IMR-90 (cell line): ENCODE results near the gene GALNT6. TPM values are rescaled to one million over a fixed set of nuclear protein-coding genes. Genes with fewer than 3 reads are reported as not detected.
A peak's percentile ranks its signal among the peaks of the same experiment; 100 is the strongest.

Source experiments
- ATAC-seq: fragments of 200-7000 bp; cut with Tn5 transposase; 2 replicates; pipeline ENCODE4 v1.9.1; 2020; ENCODE audit warnings: low read depth, mild to moderate bottlenecking, moderate library complexity
- BruUV-seq: library from RNA; stranded (reverse); fragments of 400-500 nt; replicated peaks from 2 replicates; lab custom pipeline; 2021; lab: Mats Ljungman, UMichigan
- CTCF ChIA-PET: fragments of 300-600 bp; formaldehyde crosslinking; extraction: SDS; loops from one replicate; lab custom pipeline; 2021; ENCODE audit warnings: antibody characterized with exemption; lab: Yijun Ruan, JAX
- POLR2A ChIA-PET: fragments of 300-600 bp; sonication (Branson Sonifier 250); formaldehyde crosslinking; loops from one replicate; lab custom pipeline; 2022; ENCODE audit warnings: antibody characterized with exemption; ENCODE audit not compliant: unreplicated experiment; lab: Charles Lee
- DNase-seq: peaks from one replicate; pipeline ENCODE4 v3.0.0; 2013
- H2AFZ ChIP-seq: replicated peaks from 2 replicates; pipeline ENCODE3; 2013; ENCODE audit warnings: low read length, mild to moderate bottlenecking; ENCODE audit not compliant: poor library complexity
- H2AK5ac ChIP-seq: 2 replicates; pipeline ENCODE4 v1.6.1; 2013; ENCODE audit warnings: low read depth, low read length, inconsistent platforms
- H2AK9ac ChIP-seq: replicated peaks from 2 replicates; pipeline ENCODE3; 2013; ENCODE audit warnings: mild to moderate bottlenecking, low read depth, low read length, moderate library complexity; ENCODE audit not compliant: poor library complexity
- H2BK120ac ChIP-seq: 2 replicates; pipeline ENCODE4 v1.6.1; 2013; ENCODE audit warnings: low read depth, low read length, inconsistent platforms
- H2BK15ac ChIP-seq: 3 replicates; pipeline ENCODE4 v1.6.1; 2013; ENCODE audit warnings: low read depth, low read length, inconsistent platforms
- H2BK20ac ChIP-seq: 2 replicates; pipeline ENCODE4 v1.6.1; 2013; ENCODE audit warnings: low read depth, mild to moderate bottlenecking, inconsistent platforms, low read length, moderate library complexity
- H2BK5ac ChIP-seq: 2 replicates; pipeline ENCODE4 v1.6.1; 2013; ENCODE audit warnings: mild to moderate bottlenecking, low read depth, low read length, inconsistent platforms; ENCODE audit not compliant: poor library complexity, severe bottlenecking
- H3K14ac ChIP-seq: replicated peaks from 2 replicates; pipeline ENCODE4 v1.6.1; 2013; ENCODE audit warnings: low read depth, low read length, inconsistent platforms
- H3K18ac ChIP-seq: 2 replicates; pipeline ENCODE4 v1.6.1; 2013; ENCODE audit warnings: low read depth, low read length, control low read depth
- H3K23ac ChIP-seq: 2 replicates; pipeline ENCODE4 v1.6.1; 2013; ENCODE audit warnings: low read depth, low read length, inconsistent platforms
- H3K27ac ChIP-seq: 2 replicates; pipeline ENCODE4 v1.5.1; 2013; ENCODE audit warnings: mild to moderate bottlenecking, control low read depth, low read length; ENCODE audit not compliant: insufficient read depth
- H3K27me3 ChIP-seq: 2 replicates; pipeline ENCODE4 v1.6.1; 2013; ENCODE audit warnings: low read length; ENCODE audit not compliant: control insufficient read depth, insufficient read depth
- H3K36me3 ChIP-seq: 2 replicates; pipeline ENCODE4 v1.6.1; 2013; ENCODE audit warnings: low read length, mixed read lengths; ENCODE audit not compliant: control insufficient read depth, insufficient read depth
- H3K4ac ChIP-seq: 2 replicates; pipeline ENCODE4 v1.6.1; 2013; ENCODE audit warnings: low read depth, low read length, inconsistent platforms
- H3K4me1 ChIP-seq: 2 replicates; pipeline ENCODE4 v1.6.1; 2013; ENCODE audit warnings: low read length, mixed read lengths; ENCODE audit not compliant: control insufficient read depth, insufficient read depth
- H3K4me2 ChIP-seq: 2 replicates; pipeline ENCODE4 v1.6.1; 2013; ENCODE audit warnings: low read depth, mild to moderate bottlenecking, control low read depth, low read length, moderate library complexity
- H3K4me3 ChIP-seq: 2 replicates; pipeline ENCODE4 v1.5.1; 2013; ENCODE audit warnings: low read depth, mild to moderate bottlenecking, control low read depth, low read length, moderate library complexity; ENCODE audit not compliant: insufficient read depth
- H3K56ac ChIP-seq: 2 replicates; pipeline ENCODE4 v1.6.1; 2013; ENCODE audit warnings: low read length, inconsistent platforms; ENCODE audit not compliant: insufficient read depth; ENCODE audit errors: extremely low read depth
- H3K79me1 ChIP-seq, 2 experiments: 2 replicates each; pipeline ENCODE4 v1.6.1; 2013; ENCODE audit warnings: low read length in 2 of 2, inconsistent platforms in 1 of 2, low read depth in 1 of 2
- H3K9ac ChIP-seq: 2 replicates; pipeline ENCODE4 v1.6.1; 2013; ENCODE audit warnings: low read depth, low read length, control low read depth
- H3K9me1 ChIP-seq: 2 replicates; pipeline ENCODE4 v1.6.1; 2013; ENCODE audit warnings: low read length, inconsistent platforms; ENCODE audit not compliant: insufficient read depth
- H3K9me3 ChIP-seq: 2 replicates; pipeline ENCODE4 v1.6.1; 2013; ENCODE audit warnings: low read length; ENCODE audit not compliant: control insufficient read depth, insufficient read depth
- H4K20me1 ChIP-seq: 2 replicates; pipeline ENCODE4 v1.6.1; 2013; ENCODE audit warnings: low read length, inconsistent platforms; ENCODE audit not compliant: insufficient read depth
- H4K5ac ChIP-seq: 2 replicates; pipeline ENCODE4 v1.6.1; 2013; ENCODE audit warnings: mild to moderate bottlenecking, low read depth, low read length, control low read depth
- H4K8ac ChIP-seq, 2 experiments: 2 replicates each; pipeline ENCODE4 v1.6.1; 2013; ENCODE audit warnings: low read depth in 2 of 2, low read length in 2 of 2, control low read depth in 1 of 2, inconsistent platforms in 1 of 2
- H4K91ac ChIP-seq: 2 replicates; pipeline ENCODE4 v1.6.1; 2013; ENCODE audit warnings: low read depth, low read length, inconsistent platforms; ENCODE audit not compliant: insufficient read depth
- CEBPB ChIP-seq: IDR thresholded peaks from 2 replicates; pipeline ENCODE4 v1.6.1; 2012; ENCODE audit warnings: low read depth, low read length, improper control_type of control experiment
- FOS ChIP-seq: fragments of 150-350 bp; IDR thresholded peaks from 2 replicates; pipeline ENCODE4 v1.6.1; 2016; ENCODE audit warnings: low read depth, low read length
- MXI1 ChIP-seq: IDR thresholded peaks from 2 replicates; pipeline ENCODE4 v1.6.1; 2012; ENCODE audit warnings: low read depth, mild to moderate bottlenecking, low read length, moderate library complexity, borderline replicate concordance
- RAD21 ChIP-seq: IDR thresholded peaks from 2 replicates; pipeline ENCODE4 v1.6.1; 2012; ENCODE audit warnings: low read length, improper control_type of control experiment
- RCOR1 ChIP-seq: IDR thresholded peaks from 2 replicates; pipeline ENCODE4 v1.6.1; 2012; ENCODE audit warnings: mild to moderate bottlenecking, low read length, improper control_type of control experiment; ENCODE audit not compliant: insufficient replicate concordance
- USF2 ChIP-seq: fragments of 150-350 bp; IDR thresholded peaks from 2 replicates; pipeline ENCODE4 v1.6.1; 2017; ENCODE audit warnings: mild to moderate bottlenecking, antibody characterized with exemption, low read length, low read depth
- WGBS, 2 experiments: methylation state at CpG; one replicate each; pipeline versions ENCODE4 v1.1.5 to v1.1.7; 2013; ENCODE audit warnings: missing lambda C conversion rate in 2 of 2; ENCODE audit not compliant: insufficient read length in 1 of 2; ENCODE audit errors: extremely low coverage in 2 of 2; 5-methylcytosine and 5-hydroxymethylcytosine counted together
- dilution Hi-C: fragments of 300-500 bp; cut with HindIII; formaldehyde crosslinking; loops from one replicate; pipeline ENCODE4 v1.14.3; 2018; ENCODE audit warnings: low sequenced_read_pairs; ENCODE audit not compliant: unreplicated experiment
- in situ Hi-C: fragments of 300-500 bp; cut with MboI; formaldehyde crosslinking; loops from 3 replicates; pipeline ENCODE4 v1.14.3; 2019; ENCODE audit warnings: low sequenced_read_pairs, inconsistent platforms, mixed read lengths
- intact Hi-C: fragments of 100-400 bp; cut with micrococcal nuclease; formaldehyde crosslinking; loops from 2 replicates; pipeline ENCODE4 v1.10.0; 2022
- polyA plus RNA-seq, 3 experiments: library from polyadenylated mRNA; depleted of rRNA; stranded (reverse); fragments of >200 nt; gene quantifications; 2 replicates each; pipeline ENCODE4 v1.2.3, GENCODE V29; 2012; ENCODE audit warnings: low replicate concordance in 1 of 3
- total RNA-seq: library from RNA; depleted of rRNA; stranded (reverse); fragments of >200 nt; gene quantifications from 2 replicates; pipeline ENCODE4 v1.2.3, GENCODE V29; 2012

The GALNT6 gene
- total and polyA plus RNA-seq, 2 of the 4 experiments (the other 2 are of a cell fraction): 17.1 to 23.7 TPM

DNA sequence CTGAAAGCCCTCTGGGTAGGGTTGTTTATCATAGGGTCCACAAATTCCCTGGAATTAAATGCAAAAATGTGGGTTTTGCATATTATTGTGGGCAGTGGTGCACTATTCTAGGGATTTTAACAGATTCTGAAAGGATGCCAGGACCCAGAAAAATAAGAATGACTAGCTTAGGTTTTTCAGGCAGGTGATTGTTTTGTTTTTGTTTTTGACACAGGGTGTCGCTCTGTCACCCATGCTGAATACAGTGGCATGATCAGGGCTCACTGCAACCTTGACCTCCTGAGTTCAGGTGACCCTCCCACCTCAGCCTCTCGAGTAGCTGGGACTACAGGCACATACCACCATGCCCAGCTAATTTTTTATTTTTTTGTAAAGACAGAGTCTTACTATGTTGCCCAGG is 19.2 kb downstream of the GALNT6 start:
- Histone ChIP-seq H2BK20ac (peak overlapping the region; percentile 95), H3K36me3 (no peaks in the 10 kb centered on the region), H2BK5ac (peak overlapping the region; percentile 73), H3K9me3 (no peaks in the 10 kb centered on the region), H2AK9ac (peak overlapping the region; percentile 44), H3K79me1 (peaks cover 0 to 30% of the 10 kb centered on the region in 2 experiments; a peak in 1 of 4 replicates), H2BK15ac (peak overlapping the region; percentile 90; the same call in 2 of the 3 replicates), H3K9ac (no peak overlapping the region), H4K5ac (no peak overlapping the region; the same call in 1 of the 2 replicates), H3K27ac (peak overlapping the region; percentile 48; the same call in 1 of the 2 replicates), H3K9me1 (peaks cover 22% of the 10 kb centered on the region), H3K14ac (peak overlapping the region; percentile 83), H2AFZ (peak overlapping the region; percentile 85), H3K4ac (peak overlapping the region; percentile 76), H3K4me2 (peak overlapping the region; percentile 26; the same call in 1 of the 2 replicates), H3K27me3 (no peaks in the 10 kb centered on the region), H4K91ac (peak overlapping the region; percentile 53), H4K20me1 (no peaks in the 10 kb centered on the region), H3K4me3 (no peak overlapping the region), H3K23ac (peak overlapping the region; percentile 77), H2BK120ac (peak overlapping the region; percentile 61), H3K56ac (peak overlapping the region; percentile 67), H3K18ac (peak overlapping the region; percentile 3; the same call in 1 of the 2 replicates), H2AK5ac (peak overlapping the region; percentile 98), H4K8ac (peak overlapping the region in 1 of 2 experiments; percentile 85; a peak in 3 of 4 replicates), H3K4me1 (peaks cover 13% of the 10 kb centered on the region)
- dilution Hi-C loops: no loop called here
- ATAC-seq (no peak), DNase-seq (no peak)
- in situ Hi-C loops: loop anchor here (25.0 kb wide), 1 partner anchor 860 kb away; the partner anchor contains the start of gene DIP2B
- no CpG with 5 or more reads among the region's 2 CpGs for WGBS, 2 experiments
- TF ChIP-seq FOS: no peak
- TF ChIP-seq RAD21: no peak
- no peak for TF ChIP-seq RCOR1
- no peak for TF ChIP-seq MXI1
- no peak for TF ChIP-seq USF2
- no peak for TF ChIP-seq CEBPB
- ChIA-PET CTCF (interaction anchor here (0.6 to 1.5 kb wide), 2 partner anchors 12 to 157 kb away, joined by 3 to 4 read pairs; no protein-coding TSS in a partner anchor), POLR2A (no interaction called here)
- intact Hi-C loops: no loop called here
- BruUV-seq: no TSS peak
